Panc1 (cell line): Measurements from ENCODE around the gene PRICKLE3. TPM values are rescaled to one million over a fixed set of nuclear protein-coding genes. Genes with fewer than 3 reads are reported as not detected.

Experiments used
- ATAC-seq: fragments of 200-7000 bp; cut with Tn5 transposase; 2 replicates; pipeline ENCODE4 v1.9.1; 2020; ENCODE audit warnings: mild to moderate bottlenecking, moderate library complexity
- BruUV-seq: library from RNA; stranded (reverse); fragments of 400-500 nt; replicated peaks from 2 replicates; lab custom pipeline; 2021; lab: Mats Ljungman, UMichigan
- CTCF ChIA-PET: fragments of 300-600 bp; sonication (Branson Sonifier 250); formaldehyde crosslinking; loops from one replicate; lab custom pipeline; 2022; ENCODE audit warnings: antibody characterized with exemption; lab: Charles Lee
- POLR2A ChIA-PET: fragments of 300-600 bp; sonication (Branson Sonifier 250); formaldehyde crosslinking; loops from one replicate; lab custom pipeline; 2022; ENCODE audit warnings: antibody characterized with exemption; lab: Charles Lee
- DNase-seq: peaks from one replicate; pipeline ENCODE4 v3.0.0-alpha.2; 2010; ENCODE audit warnings: low read depth, low spot score
- H3K27ac ChIP-seq: 2 replicates; pipeline ENCODE4 v1.5.1; 2011; ENCODE audit warnings: mild to moderate bottlenecking, low read length, inconsistent platforms
- H3K27me3 ChIP-seq: fragments of 200-500 bp; sonication (Bioruptor generic); 2 replicates; pipeline ENCODE4 v1.6.0; 2014; ENCODE audit warnings: low read length, inconsistent platforms; ENCODE audit not compliant: control insufficient read depth, insufficient read depth
- H3K36me3 ChIP-seq: fragments of 200-500 bp; sonication (Bioruptor generic); 2 replicates; pipeline ENCODE4 v1.5.1; 2014; ENCODE audit warnings: inconsistent platforms, mild to moderate bottlenecking, low read length, moderate library complexity; ENCODE audit not compliant: control insufficient read depth, insufficient read depth
- H3K4me1 ChIP-seq: 2 replicates; pipeline ENCODE4 v1.5.1; 2011; ENCODE audit warnings: inconsistent platforms, mild to moderate bottlenecking, low read length, moderate library complexity; ENCODE audit not compliant: control insufficient read depth, insufficient read depth
- H3K4me3 ChIP-seq, 2 experiments: 2 replicates each; pipeline ENCODE4 v1.5.1; 2011 to 2012; ENCODE audit warnings: low read depth in 2 of 2, low read length in 2 of 2, mild to moderate bottlenecking in 2 of 2, inconsistent platforms in 1 of 2, moderate library complexity in 1 of 2
- H3K9me3 ChIP-seq: fragments of 200-500 bp; sonication (Bioruptor generic); 2 replicates; pipeline ENCODE4 v1.5.1; 2014; ENCODE audit warnings: low read depth, mild to moderate bottlenecking, inconsistent platforms, low read length, moderate library complexity; ENCODE audit not compliant: control insufficient read depth, insufficient read depth
- POLR2AphosphoS5 ChIP-seq: IDR thresholded peaks from 2 replicates; pipeline ENCODE4 v1.6.1; 2012; ENCODE audit warnings: mild to moderate bottlenecking, low read depth, low read length, moderate library complexity
- SIN3A ChIP-seq: IDR thresholded peaks from 2 replicates; pipeline ENCODE4 v1.6.1; 2012; ENCODE audit warnings: low read depth, mild to moderate bottlenecking, low read length, moderate library complexity, borderline replicate concordance; ENCODE audit not compliant: insufficient read depth
- TCF7L2 ChIP-seq: IDR thresholded peaks from 2 replicates; pipeline ENCODE4 v1.6.1; 2011; ENCODE audit warnings: mild to moderate bottlenecking, low read depth, low read length, inconsistent platforms
- in situ Hi-C: cut with HindIII; loops from 2 replicates; pipeline ENCODE4 v1.10.0; 2016; ENCODE audit warnings: low sequenced_read_pairs, low pct_unique_long_range_greater_than_20kb
- intact Hi-C: fragments of 100-400 bp; cut with micrococcal nuclease; formaldehyde crosslinking; loops from one replicate; pipeline ENCODE4 v1.10.0; 2022; ENCODE audit not compliant: unreplicated experiment
- total RNA-seq: library from RNA; stranded (reverse); gene quantifications from one replicate; pipeline ENCODE4 v1.2.1, GENCODE V29; 2021; ENCODE audit not compliant: unreplicated experiment
- TF ChIP-seq, protein P1 (sequence below), 2 experiments: IDR thresholded peaks; 2 replicates each; pipeline ENCODE4 v1.6.1; 2011 to 2012; ENCODE audit warnings: low read depth in 2 of 2, control low read depth in 1 of 2, low read length in 1 of 2, mild to moderate bottlenecking in 1 of 2, moderate library complexity in 1 of 2; ENCODE audit not compliant: insufficient read depth in 1 of 2
- TF ChIP-seq, protein P2 (sequence below): fragments of 450-650 bp; IDR thresholded peaks from 2 replicates; pipeline ENCODE4 v1.5.1; 2017; ENCODE audit warnings: mild to moderate bottlenecking

PRICKLE3 gene
- total RNA-seq, 1 experiment from 2014 or later: 40.1 TPM

DNA sequence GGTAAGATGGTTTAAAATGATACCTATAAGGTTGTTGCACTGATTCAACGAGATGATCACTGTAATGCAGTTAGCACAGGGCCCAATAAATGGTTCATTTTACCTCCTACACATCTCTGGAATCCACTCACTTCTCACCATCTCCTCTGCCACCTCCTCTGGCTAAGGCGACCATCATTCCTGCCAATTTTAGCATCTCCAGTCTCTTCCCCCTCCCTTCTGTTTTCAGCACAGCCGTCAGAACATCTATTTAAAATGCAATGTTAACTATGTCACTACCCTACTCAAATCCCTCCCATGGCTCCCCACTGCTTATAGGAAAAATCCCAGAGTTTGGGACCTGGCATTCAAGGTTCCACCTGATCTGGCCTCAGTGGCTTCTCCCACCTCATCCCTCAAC, 17.4 kb upstream of the PRICKLE3 start:
- Histone ChIP-seq H3K36me3 (no peaks in the 10 kb centered on the region), H3K27ac (no peak overlapping the region), H3K4me1 (peaks cover 7% of the 10 kb centered on the region; the same call in 1 of the 2 replicates), H3K27me3 (no peaks in the 10 kb centered on the region), H3K9me3 (no peaks in the 10 kb centered on the region), H3K4me3 (no peak overlapping the region)
- CTCF ChIA-PET: no interaction called here
- BruUV-seq: no TSS peak
- in situ Hi-C loops (no loop called here), intact Hi-C loops (no loop called here)
- TF ChIP-seq SIN3A (no peak), TCF7L2 (no peak), POLR2AphosphoS5 (no peak)
- TF ChIP-seq, protein P1, sequence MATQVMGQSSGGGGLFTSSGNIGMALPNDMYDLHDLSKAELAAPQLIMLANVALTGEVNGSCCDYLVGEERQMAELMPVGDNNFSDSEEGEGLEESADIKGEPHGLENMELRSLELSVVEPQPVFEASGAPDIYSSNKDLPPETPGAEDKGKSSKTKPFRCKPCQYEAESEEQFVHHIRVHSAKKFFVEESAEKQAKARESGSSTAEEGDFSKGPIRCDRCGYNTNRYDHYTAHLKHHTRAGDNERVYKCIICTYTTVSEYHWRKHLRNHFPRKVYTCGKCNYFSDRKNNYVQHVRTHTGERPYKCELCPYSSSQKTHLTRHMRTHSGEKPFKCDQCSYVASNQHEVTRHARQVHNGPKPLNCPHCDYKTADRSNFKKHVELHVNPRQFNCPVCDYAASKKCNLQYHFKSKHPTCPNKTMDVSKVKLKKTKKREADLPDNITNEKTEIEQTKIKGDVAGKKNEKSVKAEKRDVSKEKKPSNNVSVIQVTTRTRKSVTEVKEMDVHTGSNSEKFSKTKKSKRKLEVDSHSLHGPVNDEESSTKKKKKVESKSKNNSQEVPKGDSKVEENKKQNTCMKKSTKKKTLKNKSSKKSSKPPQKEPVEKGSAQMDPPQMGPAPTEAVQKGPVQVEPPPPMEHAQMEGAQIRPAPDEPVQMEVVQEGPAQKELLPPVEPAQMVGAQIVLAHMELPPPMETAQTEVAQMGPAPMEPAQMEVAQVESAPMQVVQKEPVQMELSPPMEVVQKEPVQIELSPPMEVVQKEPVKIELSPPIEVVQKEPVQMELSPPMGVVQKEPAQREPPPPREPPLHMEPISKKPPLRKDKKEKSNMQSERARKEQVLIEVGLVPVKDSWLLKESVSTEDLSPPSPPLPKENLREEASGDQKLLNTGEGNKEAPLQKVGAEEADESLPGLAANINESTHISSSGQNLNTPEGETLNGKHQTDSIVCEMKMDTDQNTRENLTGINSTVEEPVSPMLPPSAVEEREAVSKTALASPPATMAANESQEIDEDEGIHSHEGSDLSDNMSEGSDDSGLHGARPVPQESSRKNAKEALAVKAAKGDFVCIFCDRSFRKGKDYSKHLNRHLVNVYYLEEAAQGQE (IDR thresholded peaks at IDR 0.05; ENCODE audit: insufficient read depth in 1 of 2, low read depth in 2 of 2, low read length in 1 of 2): no peak
- TF ChIP-seq, protein P2, sequence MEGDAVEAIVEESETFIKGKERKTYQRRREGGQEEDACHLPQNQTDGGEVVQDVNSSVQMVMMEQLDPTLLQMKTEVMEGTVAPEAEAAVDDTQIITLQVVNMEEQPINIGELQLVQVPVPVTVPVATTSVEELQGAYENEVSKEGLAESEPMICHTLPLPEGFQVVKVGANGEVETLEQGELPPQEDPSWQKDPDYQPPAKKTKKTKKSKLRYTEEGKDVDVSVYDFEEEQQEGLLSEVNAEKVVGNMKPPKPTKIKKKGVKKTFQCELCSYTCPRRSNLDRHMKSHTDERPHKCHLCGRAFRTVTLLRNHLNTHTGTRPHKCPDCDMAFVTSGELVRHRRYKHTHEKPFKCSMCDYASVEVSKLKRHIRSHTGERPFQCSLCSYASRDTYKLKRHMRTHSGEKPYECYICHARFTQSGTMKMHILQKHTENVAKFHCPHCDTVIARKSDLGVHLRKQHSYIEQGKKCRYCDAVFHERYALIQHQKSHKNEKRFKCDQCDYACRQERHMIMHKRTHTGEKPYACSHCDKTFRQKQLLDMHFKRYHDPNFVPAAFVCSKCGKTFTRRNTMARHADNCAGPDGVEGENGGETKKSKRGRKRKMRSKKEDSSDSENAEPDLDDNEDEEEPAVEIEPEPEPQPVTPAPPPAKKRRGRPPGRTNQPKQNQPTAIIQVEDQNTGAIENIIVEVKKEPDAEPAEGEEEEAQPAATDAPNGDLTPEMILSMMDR: no peak
- DNase-seq (no peak), ATAC-seq (no peak)
- POLR2A ChIA-PET: no interaction called here

GRCh38 chrX:49202022-49202421, 15.8 kb upstream of the PRICKLE3 start:
- ATAC-seq (no peak), DNase-seq (no peak)
- ChIA-PET CTCF (no interaction called here), POLR2A (no interaction called here)
- H3K4me1 ChIP-seq: peaks cover 7% of the 10 kb centered on the region; the same call in 1 of the 2 replicates
- H3K27ac ChIP-seq: no peak overlapping the region
- no peaks in the 10 kb centered on the region for H3K27me3 ChIP-seq
- intact Hi-C loops (no loop called here), in situ Hi-C loops (no loop called here)
- H3K4me3 ChIP-seq: no peak overlapping the region
- no TSS peak for BruUV-seq
- no peaks in the 10 kb centered on the region for H3K36me3 ChIP-seq
- no peaks in the 10 kb centered on the region for H3K9me3 ChIP-seq
- no peak for TF ChIP-seq SIN3A
- TF ChIP-seq, protein P2: no peak
- TF ChIP-seq TCF7L2: no peak
- no peak for TF ChIP-seq POLR2AphosphoS5
- TF ChIP-seq, protein P1 (IDR thresholded peaks at IDR 0.05; ENCODE audit: insufficient read depth in 1 of 2, low read depth in 2 of 2, low read length in 1 of 2): no peak
